Naive B cell (primary cell): ENCODE results near the gene KRTAP5-3. TPM values are rescaled to one million over a fixed set of nuclear protein-coding genes. Genes with fewer than 3 reads are reported as not detected.

Source experiments
- ATAC-seq, 2 donors: fragments of 150-1000 bp; cut with Tn5 transposase; 2 replicates each; pipeline ENCODE4 v1.10.0; 2021; ENCODE audit warnings: low read depth in 2 of 2, mild to moderate bottlenecking in 2 of 2, moderate library complexity in 2 of 2
- DNase-seq: peaks from one replicate; pipeline ENCODE4 v3.0.0; 2022
- H3K27ac Mint-ChIP-seq, 6 donors: one replicate each; pipeline ENCODE4 v1.8.0; 2020 to 2022; ENCODE audit warnings: mild to moderate bottlenecking in 6 of 6, mixed read lengths in 6 of 6, moderate library complexity in 5 of 6, inconsistent platforms in 2 of 6
- H3K27me3 Mint-ChIP-seq, 3 donors: one replicate each; pipeline ENCODE4 v1.8.0; 2021 to 2022; ENCODE audit warnings: mixed read lengths in 3 of 3, mild to moderate bottlenecking in 1 of 3
- H3K36me3 Mint-ChIP-seq, 2 donors: one replicate each; pipeline ENCODE4 v1.8.0; 2020 to 2022; ENCODE audit warnings: mixed read lengths in 2 of 2, inconsistent platforms in 1 of 2, mild to moderate bottlenecking in 1 of 2
- H3K4me1 Mint-ChIP-seq, 3 donors: one replicate each; pipeline ENCODE4 v1.8.0; 2020 to 2022; ENCODE audit warnings: mixed read lengths in 3 of 3, inconsistent platforms in 1 of 3, mild to moderate bottlenecking in 1 of 3, moderate library complexity in 1 of 3
- H3K4me3 Mint-ChIP-seq, 8 donors: one replicate each; pipeline ENCODE4 v1.8.0; 2020 to 2022; ENCODE audit warnings: mild to moderate bottlenecking in 8 of 8, mixed read lengths in 8 of 8, moderate library complexity in 8 of 8, inconsistent platforms in 2 of 8
- H3K9me3 Mint-ChIP-seq, 7 donors: one replicate each; pipeline ENCODE4 v1.8.0; 2020 to 2022; ENCODE audit warnings: mixed read lengths in 7 of 7, mild to moderate bottlenecking in 5 of 7, inconsistent platforms in 2 of 7, moderate library complexity in 1 of 7
- polyA plus RNA-seq, 6 donors: library from polyadenylated mRNA; unstranded; fragments of 300-500 nt; fragmentation: Illumina TruSeq; gene quantifications; one replicate each; pipeline ENCODE4 v1.2.3, GENCODE V29; 2021; ENCODE audit warnings: low read depth in 6 of 6

KRTAP5-3 gene
- polyA plus RNA-seq, 6 donors from 2014 or later = not detected

- no peak for ATAC-seq
- Mint-ChIP-seq H3K4me1 (no peaks in the 10 kb centered on the region), H3K36me3 (no peaks in the 10 kb centered on the region), H3K9me3 (no peaks in the 10 kb centered on the region), H3K27me3 (peaks cover 13 to 65% (median 53%) of the 10 kb centered on the region in 3 donors), H3K27ac (no peak overlapping the region), H3K4me3 (no peak overlapping the region)
- DNase-seq = no peak
Measured at GRCh38 chr11:1639102-1639620, 30.9 kb upstream of the KRTAP5-3 start.

GRCh38 chr11:1638344-1638743, 30.1 kb upstream of the KRTAP5-3 start:
- H3K4me3 Mint-ChIP-seq = no peak overlapping the region
- peaks cover 13 to 71% (median 57%) of the 10 kb centered on the region in 3 donors for H3K27me3 Mint-ChIP-seq
- H3K36me3 Mint-ChIP-seq = no peaks in the 10 kb centered on the region
- no peak for ATAC-seq
- DNase-seq = no peak
- no peaks in the 10 kb centered on the region for H3K9me3 Mint-ChIP-seq
- no peak overlapping the region for H3K27ac Mint-ChIP-seq
- no peaks in the 10 kb centered on the region for H3K4me1 Mint-ChIP-seq

GRCh38 chr11:1637628-1638027, 29.4 kb upstream of the KRTAP5-3 start:
- H3K27ac Mint-ChIP-seq = no peak overlapping the region
- no peak for DNase-seq
- H3K27me3 Mint-ChIP-seq = peaks cover 16 to 78% (median 63%) of the 10 kb centered on the region in 3 donors
- ATAC-seq = no peak
- no peak overlapping the region for H3K4me3 Mint-ChIP-seq
- no peaks in the 10 kb centered on the region for H3K4me1 Mint-ChIP-seq
- no peaks in the 10 kb centered on the region for H3K36me3 Mint-ChIP-seq
- H3K9me3 Mint-ChIP-seq = no peaks in the 10 kb centered on the region

- ATAC-seq = no peak
- Mint-ChIP-seq H3K27me3 (peaks cover 24 to 81% (median 67%) of the 10 kb centered on the region in 3 donors), H3K36me3 (no peaks in the 10 kb centered on the region), H3K27ac (no peak overlapping the region), H3K4me3 (no peak overlapping the region), H3K4me1 (no peaks in the 10 kb centered on the region), H3K9me3 (no peaks in the 10 kb centered on the region)
- DNase-seq = no peak
Measured at GRCh38 chr11:1636291-1636950, 28.2 kb upstream of the KRTAP5-3 start.

GRCh38 chr11:1633864-1634263, 25.6 kb upstream of the KRTAP5-3 start:
- Mint-ChIP-seq H3K27ac (no peak overlapping the region), H3K36me3 (no peaks in the 10 kb centered on the region), H3K9me3 (no peaks in the 10 kb centered on the region), H3K4me1 (peaks cover 0 to 6% (median 5%) of the 10 kb centered on the region in 3 donors), H3K4me3 (no peak overlapping the region), H3K27me3 (peaks cover 25 to 70% (median 60%) of the 10 kb centered on the region in 3 donors)
- DNase-seq (no peak), ATAC-seq (no peak)

GRCh38 chr11:1632053-1632714, 23.9 kb upstream of the KRTAP5-3 start:
- no peaks in the 10 kb centered on the region for H3K9me3 Mint-ChIP-seq
- ATAC-seq = no peak
- H3K4me1 Mint-ChIP-seq = peaks cover 0 to 10% (median 7%) of the 10 kb centered on the region in 3 donors
- H3K4me3 Mint-ChIP-seq = no peak overlapping the region
- H3K36me3 Mint-ChIP-seq = no peaks in the 10 kb centered on the region
- no peak overlapping the region for H3K27ac Mint-ChIP-seq
- no peak for DNase-seq
- H3K27me3 Mint-ChIP-seq = peaks cover 28 to 69% (median 66%) of the 10 kb centered on the region in 3 donors

- no peak for ATAC-seq
- no peak overlapping the region for H3K27ac Mint-ChIP-seq
- peaks cover 27 to 73% (median 70%) of the 10 kb centered on the region in 3 donors for H3K27me3 Mint-ChIP-seq
Measured at GRCh38 chr11:1631066-1631568, 22.9 kb upstream of the KRTAP5-3 start.

GRCh38 chr11:1630271-1630670, 22.0 kb upstream of the KRTAP5-3 start:
- H3K27me3 Mint-ChIP-seq = peaks cover 29 to 72% (median 70%) of the 10 kb centered on the region in 3 donors
- no peaks in the 10 kb centered on the region for H3K9me3 Mint-ChIP-seq
- ATAC-seq = no peak
- H3K4me3 Mint-ChIP-seq = no peak overlapping the region
- DNase-seq = no peak
- peaks cover 0 to 10% (median 7%) of the 10 kb centered on the region in 3 donors for H3K4me1 Mint-ChIP-seq
- H3K36me3 Mint-ChIP-seq = no peaks in the 10 kb centered on the region
- no peak overlapping the region for H3K27ac Mint-ChIP-seq

More at GRCh38 chr11:1631066-1631568, 22.9 kb upstream of the KRTAP5-3 start:
- H3K4me1 Mint-ChIP-seq = peaks cover 0 to 10% (median 7%) of the 10 kb centered on the region in 3 donors
- no peak overlapping the region for H3K4me3 Mint-ChIP-seq
- DNase-seq = no peak
- no peaks in the 10 kb centered on the region for H3K9me3 Mint-ChIP-seq
- H3K36me3 Mint-ChIP-seq = no peaks in the 10 kb centered on the region

GRCh38 chr11:1629326-1630185, 21.3 kb upstream of the KRTAP5-3 start, which contains the start of gene KRTAP5-5:
KRTAP5-5 (plus strand) TSS chr11:1629775; CDS start chr11:1629841, 66 bp downstream.
- ATAC-seq (no peak), DNase-seq (no peak)
- Mint-ChIP-seq H3K4me1 (peaks cover 0 to 10% (median 7%) of the 10 kb centered on the region in 3 donors), H3K27me3 (peaks cover 32 to 72% (median 71%) of the 10 kb centered on the region in 3 donors), H3K36me3 (no peaks in the 10 kb centered on the region), H3K4me3 (no peak within 1 kb of the TSS), H3K27ac (no peak within 1 kb of the TSS), H3K9me3 (no peaks in the 10 kb centered on the region)

- peak; percentile 56 to 72 for ATAC-seq
Measured at GRCh38 chr11:1628506-1629325, 20.5 kb upstream of the KRTAP5-3 start.

GRCh38 chr11:1625541-1625940, 17.3 kb upstream of the KRTAP5-3 start:
- peaks cover 0 to 9% (median 7%) of the 10 kb centered on the region in 3 donors for H3K4me1 Mint-ChIP-seq
- no peak overlapping the region for H3K4me3 Mint-ChIP-seq
- DNase-seq (no peak), ATAC-seq (no peak)
- H3K27me3 Mint-ChIP-seq = peaks cover 27 to 50% (median 48%) of the 10 kb centered on the region in 3 donors
- no peak overlapping the region for H3K27ac Mint-ChIP-seq
- no peaks in the 10 kb centered on the region for H3K9me3 Mint-ChIP-seq
- no peaks in the 10 kb centered on the region for H3K36me3 Mint-ChIP-seq

More at GRCh38 chr11:1628506-1629325, 20.5 kb upstream of the KRTAP5-3 start:
- H3K36me3 Mint-ChIP-seq = no peaks in the 10 kb centered on the region
- no peak overlapping the region for H3K4me3 Mint-ChIP-seq
- no peak for DNase-seq
- H3K27me3 Mint-ChIP-seq = peaks cover 36 to 67% (median 65%) of the 10 kb centered on the region in 3 donors
- no peaks in the 10 kb centered on the region for H3K9me3 Mint-ChIP-seq
- no peak overlapping the region for H3K27ac Mint-ChIP-seq
- peaks cover 0 to 10% (median 7%) of the 10 kb centered on the region in 3 donors for H3K4me1 Mint-ChIP-seq

- Mint-ChIP-seq H3K4me3 (no peak overlapping the region), H3K27ac (peak overlapping the region in 1 of 6 donors; percentile 40), H3K36me3 (no peaks in the 10 kb centered on the region), H3K9me3 (peaks cover 0 to 2% (median 0%) of the 10 kb centered on the region in 7 donors), H3K4me1 (peaks cover 0 to 7% (median 7%) of the 10 kb centered on the region in 3 donors), H3K27me3 (peaks cover 24 to 48% (median 45%) of the 10 kb centered on the region in 3 donors)
- ATAC-seq (no peak), DNase-seq (no peak)
Measured at GRCh38 chr11:1624621-1625020, 16.4 kb upstream of the KRTAP5-3 start.
